ENCODE measurements around the gene MYADM.
A peak's percentile ranks its signal among the peaks of the same experiment; 100 is the strongest.
"Not testable (repeated sequence)": the region's sequence is repeated elsewhere in the genome, so short reads cannot be mapped to it uniquely, and the experiment has no call there.

The MYADM gene

DNA sequence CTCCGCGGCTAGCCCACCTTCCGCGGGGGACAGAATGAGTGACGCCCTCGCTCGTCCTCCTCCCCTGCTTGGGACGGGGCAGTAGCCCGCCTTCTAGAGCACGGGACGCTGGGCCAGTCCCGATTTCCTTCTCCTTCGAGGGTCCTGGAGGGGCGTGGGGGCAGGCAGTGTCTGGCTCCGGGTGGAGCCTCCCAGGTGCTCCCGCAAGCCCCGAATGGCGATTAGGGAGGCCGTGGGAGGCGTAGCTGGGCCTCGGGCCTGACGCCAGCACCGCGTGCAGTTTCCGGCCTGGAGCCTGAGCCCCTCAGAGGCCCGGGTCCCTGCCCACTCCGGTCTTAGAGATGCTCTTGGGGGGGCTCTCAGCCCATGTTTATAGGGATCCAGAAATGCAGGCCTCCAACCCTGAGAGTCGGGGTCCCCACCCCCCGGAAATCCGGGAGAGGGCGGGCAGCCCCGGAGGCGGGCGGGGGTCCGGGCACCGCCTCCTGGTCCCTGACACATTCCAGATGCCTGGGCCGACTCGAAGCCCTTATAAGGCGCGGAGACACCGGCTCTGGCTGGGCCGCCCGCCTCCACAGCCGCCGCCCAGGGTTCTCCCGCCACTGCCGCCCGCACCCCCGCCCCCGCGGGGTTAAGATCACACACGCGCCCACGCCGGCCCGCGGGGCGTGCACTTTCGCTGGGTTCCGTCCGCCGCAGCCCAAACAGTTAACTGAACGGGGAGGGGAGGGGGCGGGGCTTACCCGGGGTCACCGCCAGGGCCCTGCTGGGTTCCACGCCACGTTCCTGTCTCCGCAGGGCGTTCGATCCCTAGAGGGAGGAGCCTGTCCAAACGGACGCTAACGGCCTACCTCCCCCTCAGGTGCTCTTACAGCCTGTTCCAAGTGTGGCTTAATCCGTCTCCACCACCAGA is 1.5 kb downstream of the MYADM start:
- DNase-seq, result peak; percentile 88

- not testable (repeated sequence) for DNase-seq
These were observed 2.3 kb downstream of the MYADM start for GRCh38 chr19:53869805-53870484.

DNA sequence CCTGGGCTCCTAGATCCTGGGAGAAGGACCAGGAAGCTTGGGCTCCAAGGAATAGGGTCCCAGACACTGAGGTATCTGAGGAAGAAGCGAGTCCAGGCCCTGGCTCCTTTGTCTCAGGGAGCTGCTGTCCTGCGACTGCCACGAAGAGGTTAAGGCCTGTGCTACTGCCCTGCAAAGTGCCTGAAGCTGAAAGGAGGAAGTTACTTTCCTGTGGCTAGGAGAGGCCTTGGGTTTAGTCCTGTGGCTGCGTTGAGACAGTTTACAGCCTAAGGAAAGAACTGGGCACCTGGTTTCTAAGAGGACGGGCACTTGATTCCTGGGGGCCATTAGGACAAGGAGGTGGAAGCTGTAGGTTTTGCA is 2.8 kb downstream of the MYADM start:
- no peak for DNase-seq

DNA sequence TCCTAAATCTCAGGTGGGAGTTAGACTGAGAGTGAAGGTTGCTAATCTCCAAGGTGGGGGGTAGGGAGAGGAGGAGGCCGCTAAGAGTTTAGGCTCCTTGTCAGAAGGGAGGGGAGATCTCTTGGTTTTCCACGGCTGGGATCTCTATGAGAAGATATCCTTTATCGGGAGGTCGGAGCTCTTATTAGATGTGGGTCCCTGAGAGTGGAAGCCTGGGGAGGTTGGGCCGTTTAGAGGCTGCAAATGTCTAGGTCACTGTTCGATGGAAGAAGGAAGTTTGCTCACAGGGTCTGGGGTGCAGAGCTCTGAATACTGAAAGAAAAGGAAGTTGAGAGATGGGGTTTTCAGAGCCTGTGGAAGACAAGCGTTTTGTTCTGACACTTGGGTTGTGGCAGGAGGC is 3.8 kb downstream of the MYADM start:
- DNase-seq, result no peak

DNA sequence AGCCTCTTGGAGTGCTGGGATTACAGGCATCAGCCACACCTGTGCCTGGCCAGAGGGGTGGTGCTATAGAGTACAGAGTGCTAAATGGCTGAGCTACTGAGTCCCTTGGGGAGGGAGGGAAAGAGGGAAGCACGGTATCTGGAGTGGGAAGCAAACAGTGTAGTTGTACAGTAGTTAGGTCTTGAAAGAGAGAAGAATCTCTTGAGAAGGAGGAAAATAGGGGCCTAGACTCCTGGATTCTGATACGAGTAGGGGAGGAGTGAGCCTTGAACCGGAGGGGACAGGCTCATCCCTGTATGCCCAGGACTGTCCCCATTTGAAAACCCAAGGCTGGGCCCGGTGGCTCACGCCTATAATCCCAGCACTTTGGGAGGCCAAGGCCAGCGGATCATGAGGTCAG is 5.1 kb downstream of the MYADM start:
- DNase-seq, result no peak

DNA sequence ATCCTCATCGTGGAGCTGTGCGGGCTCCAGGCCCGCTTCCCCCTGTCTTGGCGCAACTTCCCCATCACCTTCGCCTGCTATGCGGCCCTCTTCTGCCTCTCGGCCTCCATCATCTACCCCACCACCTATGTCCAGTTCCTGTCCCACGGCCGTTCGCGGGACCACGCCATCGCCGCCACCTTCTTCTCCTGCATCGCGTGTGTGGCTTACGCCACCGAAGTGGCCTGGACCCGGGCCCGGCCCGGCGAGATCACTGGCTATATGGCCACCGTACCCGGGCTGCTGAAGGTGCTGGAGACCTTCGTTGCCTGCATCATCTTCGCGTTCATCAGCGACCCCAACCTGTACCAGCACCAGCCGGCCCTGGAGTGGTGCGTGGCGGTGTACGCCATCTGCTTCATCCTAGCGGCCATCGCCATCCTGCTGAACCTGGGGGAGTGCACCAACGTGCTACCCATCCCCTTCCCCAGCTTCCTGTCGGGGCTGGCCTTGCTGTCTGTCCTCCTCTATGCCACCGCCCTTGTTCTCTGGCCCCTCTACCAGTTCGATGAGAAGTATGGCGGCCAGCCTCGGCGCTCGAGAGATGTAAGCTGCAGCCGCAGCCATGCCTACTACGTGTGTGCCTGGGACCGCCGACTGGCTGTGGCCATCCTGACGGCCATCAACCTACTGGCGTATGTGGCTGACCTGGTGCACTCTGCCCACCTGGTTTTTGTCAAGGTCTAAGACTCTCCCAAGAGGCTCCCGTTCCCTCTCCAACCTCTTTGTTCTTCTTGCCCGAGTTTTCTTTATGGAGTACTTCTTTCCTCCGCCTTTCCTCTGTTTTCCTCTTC is 6.3 kb downstream of the MYADM start:
- DNase-seq, result no peak

- no peak for DNase-seq
These were observed 6.9 kb downstream of the MYADM start for GRCh38 chr19:53874606-53874990.

DNA sequence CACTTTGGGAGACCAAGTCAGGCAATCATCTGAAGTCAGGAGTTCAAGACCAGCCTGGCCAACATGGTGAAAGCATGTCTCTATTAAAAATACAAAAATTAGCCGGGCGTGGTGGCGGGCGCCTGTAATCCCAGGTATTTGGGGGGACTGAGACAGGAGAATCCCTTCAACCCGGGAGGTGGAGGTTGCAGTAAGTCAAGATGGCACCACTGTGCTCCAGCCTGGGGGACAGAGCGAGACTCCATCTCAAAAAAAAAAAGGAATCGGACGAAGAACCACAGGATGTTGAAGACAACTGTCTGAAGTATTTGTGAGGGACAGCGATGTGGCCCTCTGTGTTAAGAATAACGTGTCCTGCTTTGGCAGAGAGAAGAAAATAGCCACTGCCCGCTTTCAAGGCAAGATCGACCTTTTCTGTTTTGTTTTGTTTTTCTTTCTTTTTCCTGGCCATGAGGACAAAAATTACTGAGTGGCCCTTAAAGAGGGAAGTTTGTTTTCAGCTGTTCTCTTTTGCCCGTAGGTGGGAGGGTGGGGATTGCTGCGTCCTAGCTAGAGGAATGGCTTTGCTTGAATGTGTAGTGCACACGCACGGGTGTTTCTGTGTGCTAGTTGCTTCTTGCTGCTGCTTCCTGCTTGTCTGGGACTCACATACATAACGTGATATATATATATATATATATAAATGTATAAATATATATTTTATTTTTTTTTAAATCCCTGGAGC is 8.1 kb downstream of the MYADM start:
- DNase-seq, result no peak

GRCh38 chr19:53876651-53877224 is 9.1 kb downstream of the MYADM start:
- DNase-seq, result no peak

DNA sequence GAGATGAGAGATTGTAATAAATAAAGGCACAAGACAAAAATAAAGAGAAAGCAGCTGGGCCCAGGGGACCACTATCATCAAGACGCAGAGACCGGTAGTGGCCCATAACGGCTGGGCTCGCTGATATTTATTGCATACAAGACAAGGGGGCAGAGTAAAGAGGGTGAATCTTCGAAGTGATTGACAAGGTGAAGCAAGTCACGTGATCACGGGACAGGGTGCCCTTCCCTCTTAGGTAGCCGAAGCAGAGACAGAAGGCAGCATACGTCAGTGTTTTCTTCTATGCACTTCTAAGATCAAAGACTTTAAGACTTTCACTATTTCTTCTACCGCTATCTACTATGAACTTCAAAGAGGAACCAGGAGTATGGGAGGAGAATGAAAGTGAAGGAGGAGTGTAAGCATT is 9.7 kb downstream of the MYADM start:
- DNase-seq, result peak; percentile 58

- no peak for DNase-seq
These were observed 11.1 kb downstream of the MYADM start for GRCh38 chr19:53878776-53879139.

DNA sequence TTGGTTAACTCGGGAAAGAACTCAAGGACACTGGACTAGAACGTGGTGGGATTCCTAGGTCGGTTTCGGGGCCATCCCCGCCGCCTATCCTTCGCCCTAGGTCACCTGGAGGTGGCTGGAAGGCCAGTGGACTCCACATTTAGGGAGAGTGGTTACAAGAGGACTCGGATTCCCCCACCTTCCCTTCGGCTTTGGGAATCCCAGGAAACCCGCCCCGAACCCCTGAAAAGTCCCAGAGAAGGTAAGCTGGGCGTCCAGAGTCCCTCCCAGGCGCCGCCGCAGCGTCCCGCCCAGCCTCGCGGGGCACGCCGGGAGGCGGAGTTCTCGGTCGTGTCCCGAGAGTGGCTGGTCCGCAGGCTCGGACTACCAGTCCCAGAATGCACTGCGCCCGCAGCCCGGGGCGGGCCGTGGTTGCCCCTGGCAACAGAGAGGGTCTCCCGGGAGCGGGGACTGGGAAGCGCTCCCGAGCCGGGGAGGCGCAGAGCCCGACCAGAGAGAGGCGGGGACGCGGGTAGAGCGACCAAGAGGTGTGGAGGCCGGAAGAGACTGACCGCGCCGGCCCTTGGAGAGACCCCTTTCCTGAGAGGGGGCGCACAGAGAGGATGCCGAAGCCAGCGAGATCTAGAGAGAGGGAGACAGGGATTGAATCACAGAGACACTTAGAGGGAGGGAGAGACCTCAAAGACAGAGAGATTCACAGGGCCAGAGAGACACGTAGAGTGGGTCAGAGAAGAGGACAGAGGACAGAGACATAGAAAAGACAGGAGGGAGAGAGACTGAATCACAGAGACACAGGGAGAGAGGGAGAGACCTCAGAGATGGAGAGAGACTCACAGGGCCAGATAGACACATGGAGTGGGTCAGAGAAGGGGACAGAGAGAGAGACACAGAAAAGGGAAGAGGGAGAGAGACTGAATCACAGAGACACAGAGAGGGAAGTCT is 11.7 kb downstream of the MYADM start:
- DNase-seq, result peak; percentile 88

- no peak for DNase-seq
These were observed 13.2 kb downstream of the MYADM start for GRCh38 chr19:53880711-53881481.

- DNase-seq, result peak; percentile 52
These were observed 14.1 kb downstream of the MYADM start, which contains the start of gene PRKCG for GRCh38 chr19:53881482-53882390. Gene PRKCG (plus strand): TSS chr19:53882197. CDS start chr19:53882495, 298 bp downstream.

- DNase-seq, result no peak
These were observed 14.8 kb downstream of the MYADM start for GRCh38 chr19:53882391-53883050.

GRCh38 chr19:53883231-53883661 is 15.6 kb downstream of the MYADM start:
- no peak for DNase-seq

GRCh38 chr19:53883741-53884140 is 16.1 kb downstream of the MYADM start:
- no peak for DNase-seq

DNA sequence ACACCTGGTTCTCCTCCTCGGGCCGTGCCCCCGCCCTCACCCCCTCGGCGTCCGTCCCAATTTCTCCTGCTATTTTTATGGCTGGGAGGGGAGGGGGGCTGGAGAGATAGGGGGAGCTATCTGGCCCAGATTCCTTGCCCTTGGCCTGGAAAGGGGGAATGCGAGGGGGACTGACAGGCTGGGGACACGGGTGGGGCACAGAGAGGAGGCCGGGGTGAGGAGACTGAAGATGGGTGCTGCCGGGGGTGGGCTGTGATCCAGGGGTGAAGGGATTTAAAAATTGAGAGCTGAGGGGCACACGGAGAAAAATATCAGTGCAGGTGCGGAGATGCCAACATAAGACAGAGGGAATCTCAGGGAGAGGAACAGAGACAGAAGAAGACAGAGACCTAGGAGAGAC is 16.6 kb downstream of the MYADM start:
- no peak for DNase-seq

- DNase-seq, result no peak
These were observed 17.4 kb downstream of the MYADM start for GRCh38 chr19:53885036-53885435.

Measured in activated CD4-positive, alpha-beta T cell treated with anti-CD3 and anti-CD28 coated beads for 48 hours (primary cell).